MM.1S (cell line): Measurements from ENCODE around the gene SOX13.

Experiments used
- CTCF ChIP-seq: fragments of 300-600 bp; sonication (generic); IDR thresholded peaks from 2 replicates; pipeline ENCODE4 v1.5.1; 2016; ENCODE audit warnings: antibody characterized with exemption, low read length, mixed read lengths
- EZH2 ChIP-seq: fragments of 300-600 bp; sonication (generic); optimal IDR thresholded peaks from 2 replicates; pipeline ENCODE3; 2017; ENCODE audit warnings: low read depth, mild to moderate bottlenecking, antibody characterized with exemption, low read length, mixed read lengths
- EZH2phosphoT487 ChIP-seq: fragments of 300-600 bp; sonication (generic); IDR thresholded peaks from 2 replicates; pipeline ENCODE4 v1.6.1; 2018; ENCODE audit warnings: antibody characterized with exemption, low read length

- TF ChIP-seq CTCF, result no peak
- no peak for TF ChIP-seq EZH2phosphoT487
- TF ChIP-seq EZH2, result no peak
These were observed 10.8 kb upstream of the SOX13 start for GRCh38 chr1:204062106-204062505.
